NCI-H510A treated with DMSO at 0.1 percent for 48 hours (cell line): ENCODE data around the gene CDK5R1.
A peak's percentile ranks its signal among the peaks of the same experiment; 100 is the strongest.

Experiments
- DNase-seq: peaks from one replicate; lab custom pipeline; 2025; lab: John Stamatoyannopoulos, UW

The CDK5R1 gene

GRCh38 chr17:32471652-32472051 lies 15.1 kb upstream of the CDK5R1 start:
- DNase-seq, result no peak

GRCh38 chr17:32475258-32475657 lies 11.5 kb upstream of the CDK5R1 start:
- DNase-seq, result no peak

GRCh38 chr17:32477220-32477619 lies 9.6 kb upstream of the CDK5R1 start:
- no peak for DNase-seq

GRCh38 chr17:32479074-32479617 lies 7.6 kb upstream of the CDK5R1 start:
- no peak for DNase-seq

GRCh38 chr17:32481193-32481592 lies 5.6 kb upstream of the CDK5R1 start:
- no peak for DNase-seq

GRCh38 chr17:32482568-32483320 lies 4.0 kb upstream of the CDK5R1 start:
- DNase-seq, result no peak

GRCh38 chr17:32483451-32484019 lies 3.3 kb upstream of the CDK5R1 start:
- peak; percentile 87 for DNase-seq

- DNase-seq, result no peak
Measured at GRCh38 chr17:32484041-32484461, 2.7 kb upstream of the CDK5R1 start.

GRCh38 chr17:32484628-32485027 lies 2.2 kb upstream of the CDK5R1 start:
- no peak for DNase-seq

- DNase-seq, result no peak
Measured at GRCh38 chr17:32485261-32486110, 1.3 kb upstream of the CDK5R1 start.

GRCh38 chr17:32486111-32486700 lies 587 bp upstream of the CDK5R1 start:
- peak; percentile 75 for DNase-seq

GRCh38 chr17:32487473-32488176 lies 832 bp downstream of the CDK5R1 start:
- peak; percentile 35 for DNase-seq

- DNase-seq, result no peak
Measured at GRCh38 chr17:32488177-32488542, 1.4 kb downstream of the CDK5R1 start.

- DNase-seq, result no peak
Measured at GRCh38 chr17:32488604-32489180, 1.9 kb downstream of the CDK5R1 start.

- no peak for DNase-seq
Measured at GRCh38 chr17:32489320-32490100, 2.7 kb downstream of the CDK5R1 start.

- DNase-seq, result peak; percentile 25
Measured at GRCh38 chr17:32490101-32490482, 3.3 kb downstream of the CDK5R1 start.

- DNase-seq, result no peak
Measured at GRCh38 chr17:32491371-32492263, 4.8 kb downstream of the CDK5R1 start.

- no peak for DNase-seq
Measured at GRCh38 chr17:32492264-32492589, 5.4 kb downstream of the CDK5R1 start.

GRCh38 chr17:32492648-32493289 lies 6.0 kb downstream of the CDK5R1 start:
- no peak for DNase-seq
